HG02970 (cell line): ENCODE data around the gene CRELD1.

Source experiments
- ATAC-seq: cut with Tn5 transposase; IDR thresholded peaks from one replicate; pipeline ENCODE4 v1.9.1; 2021; ENCODE audit warnings: mild to moderate bottlenecking, moderate library complexity, moderate number of reproducible peaks; ENCODE audit not compliant: unreplicated experiment, low FRiP score

CRELD1 gene

DNA sequence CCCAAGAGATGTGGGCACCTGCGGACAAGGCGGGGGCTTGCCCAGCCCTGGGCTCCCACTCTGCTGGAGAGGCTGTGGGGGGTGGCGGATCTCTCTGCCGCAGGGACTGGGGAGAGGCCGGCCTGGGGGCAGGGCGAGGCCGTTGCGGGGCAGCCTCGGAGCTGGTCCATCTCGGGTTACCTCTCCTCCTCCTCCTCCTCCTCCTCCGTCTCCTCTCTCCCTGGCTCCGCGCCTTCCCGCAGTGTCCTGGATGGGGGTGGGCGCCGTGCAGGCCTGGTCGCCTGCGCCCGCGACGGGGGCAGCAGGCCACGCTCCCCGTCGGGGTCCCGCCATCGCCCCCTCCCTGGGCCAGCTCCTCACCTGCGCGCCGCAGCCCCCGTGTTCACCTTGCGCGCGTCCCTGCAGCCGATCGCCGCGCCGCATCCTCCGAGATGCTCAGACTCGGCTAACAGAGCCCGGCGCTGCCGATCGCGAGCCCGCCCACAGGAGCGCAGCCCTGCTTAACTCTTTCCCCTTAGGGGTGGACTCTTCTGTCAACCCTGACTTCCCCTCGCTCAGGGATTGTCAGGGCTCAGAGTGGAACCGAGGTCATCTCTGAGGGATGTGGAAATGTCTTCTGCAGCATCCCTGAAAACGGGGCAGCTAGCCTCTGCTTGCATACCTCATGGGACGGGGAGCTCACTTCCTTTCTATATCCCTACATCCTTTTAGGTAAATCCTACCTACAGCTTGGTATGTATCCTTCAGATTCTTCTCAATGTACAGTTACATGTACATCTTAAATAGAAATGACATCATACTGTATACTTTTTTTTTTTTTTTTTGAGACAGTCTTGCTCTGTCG lies 18.6 kb downstream of the CRELD1 start, which contains the start of gene PRRT3:
Gene PRRT3 (minus strand): TSS at position 447 of the 844 bp plus-strand sequence. CDS start 2,293 bp downstream, outside the sequence.
- ATAC-seq, result no peak

DNA sequence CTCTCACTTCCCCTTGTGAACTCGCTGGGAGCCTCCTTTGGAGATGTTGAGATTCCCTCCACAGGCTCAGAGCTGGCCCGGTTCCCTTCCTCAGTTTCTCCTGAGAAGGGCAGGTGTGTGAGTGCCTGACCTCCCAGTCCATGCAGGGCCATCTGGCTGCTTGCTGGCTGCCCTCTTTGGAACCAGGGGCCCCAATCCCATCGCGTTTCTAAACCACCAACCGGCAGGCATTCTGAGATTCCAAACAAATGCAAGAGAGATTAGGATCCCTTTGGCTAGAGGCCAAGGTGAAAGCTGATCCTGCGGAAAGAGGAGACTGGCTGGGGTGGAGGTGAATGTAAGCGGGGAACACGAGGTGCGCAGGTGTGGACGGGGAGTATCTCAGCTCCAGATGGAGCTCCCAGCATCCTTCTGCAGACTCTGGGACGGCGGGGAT lies 21.5 kb downstream of the CRELD1 start:
- ATAC-seq, result no peak

DNA sequence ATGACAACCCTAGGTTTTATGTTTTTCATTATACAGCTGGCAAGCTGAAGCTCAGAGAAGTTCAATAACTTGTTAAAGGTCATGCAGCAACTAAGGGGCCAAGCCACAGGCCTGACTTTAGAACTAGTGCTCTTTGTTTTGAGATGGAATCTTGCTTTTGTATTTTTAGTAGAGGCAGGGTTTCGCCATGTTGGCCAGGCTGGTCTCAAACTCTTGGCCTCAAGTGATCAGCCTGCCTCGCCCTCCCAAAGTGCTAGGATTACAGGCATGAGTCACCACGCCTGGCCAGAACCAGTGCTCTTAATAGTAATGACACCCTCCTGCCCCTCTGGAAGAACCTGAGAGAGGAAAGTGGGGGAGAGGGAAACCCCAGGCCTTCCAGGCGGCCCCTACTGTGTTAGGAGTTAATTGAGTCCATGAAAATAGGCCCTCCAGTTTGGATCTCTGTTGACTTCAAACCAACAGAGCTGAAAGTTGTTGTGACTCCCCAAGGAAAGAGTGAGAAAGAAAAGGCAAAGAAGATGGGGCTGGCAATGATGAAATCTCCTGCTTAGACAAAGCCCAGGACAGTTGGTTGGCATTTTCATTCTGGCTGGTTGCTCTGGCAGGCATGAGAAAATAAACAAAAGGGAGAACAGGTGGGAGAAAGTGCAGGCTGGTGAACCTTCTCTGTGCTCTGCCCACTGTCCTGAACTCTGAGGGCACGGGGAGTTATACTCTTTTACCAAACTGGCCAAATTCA lies 22.1 kb downstream of the CRELD1 start:
- ATAC-seq, result no peak

DNA sequence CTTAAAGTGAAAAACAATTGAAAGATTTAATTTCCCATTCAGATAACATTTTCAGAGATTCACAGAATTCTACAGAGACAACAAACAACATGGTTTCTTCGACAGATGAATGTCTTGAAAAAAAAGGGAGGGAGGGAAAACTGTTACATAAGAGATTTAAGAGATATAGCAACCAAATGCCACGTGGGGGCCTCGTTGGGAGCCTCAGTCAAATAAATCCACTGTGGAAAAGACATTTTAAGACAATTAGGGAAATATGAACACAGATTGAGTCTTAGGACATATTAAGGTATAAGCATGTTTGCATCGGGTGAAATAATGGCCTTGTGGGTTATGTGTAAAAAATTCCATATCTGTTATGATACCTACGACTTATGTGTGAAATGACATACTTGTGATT lies 23.6 kb downstream of the CRELD1 start:
- no peak for ATAC-seq

DNA sequence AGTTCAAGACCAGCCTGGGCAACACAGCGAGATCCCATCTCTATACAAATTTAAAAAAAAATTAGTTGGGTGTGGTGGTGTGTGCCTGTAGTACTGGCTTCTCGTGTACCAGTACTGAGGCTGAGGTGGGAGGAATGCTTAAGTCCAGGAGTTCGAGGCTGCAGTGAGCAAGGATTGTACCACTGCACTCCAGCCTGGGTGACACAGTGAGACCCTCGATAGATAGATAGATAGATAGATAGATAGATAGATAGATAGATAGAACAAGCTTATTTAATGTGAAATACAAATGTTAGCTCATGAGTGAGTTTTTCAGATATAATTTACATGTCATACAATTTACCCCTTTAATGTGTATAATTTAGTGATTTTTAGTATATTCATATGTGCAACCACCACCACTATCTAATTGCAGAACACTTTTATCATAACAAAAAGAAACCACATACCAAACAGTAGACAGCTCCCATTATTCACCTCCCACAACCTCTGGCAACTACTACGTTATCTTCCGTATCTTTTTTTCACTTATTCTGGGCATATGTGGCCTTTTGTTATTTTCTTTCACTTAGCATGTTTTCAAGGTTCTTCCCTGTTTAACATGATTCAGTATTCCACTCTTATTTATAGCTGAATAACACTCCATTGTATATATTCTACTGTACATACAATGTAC lies 31.7 kb downstream of the CRELD1 start:
- ATAC-seq, result no peak

DNA sequence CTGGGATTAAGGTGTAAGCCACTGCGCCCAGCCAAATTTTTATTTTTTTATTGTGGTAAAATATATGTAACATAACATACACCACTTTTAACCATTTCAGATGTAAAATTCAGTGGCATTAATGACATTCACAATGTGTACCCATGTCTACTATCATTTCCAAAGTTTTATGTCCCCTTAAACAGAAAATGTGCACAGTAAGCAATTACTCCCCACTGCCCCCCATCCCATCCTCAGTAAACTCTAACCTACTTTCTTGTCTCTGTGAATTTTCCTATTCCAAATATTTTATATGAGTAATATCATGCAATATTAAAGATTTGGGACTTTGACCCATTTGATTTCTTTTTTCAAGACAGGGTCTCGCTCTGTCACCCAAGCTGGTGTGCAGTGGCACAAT lies 33.2 kb downstream of the CRELD1 start:
- ATAC-seq, result no peak

DNA sequence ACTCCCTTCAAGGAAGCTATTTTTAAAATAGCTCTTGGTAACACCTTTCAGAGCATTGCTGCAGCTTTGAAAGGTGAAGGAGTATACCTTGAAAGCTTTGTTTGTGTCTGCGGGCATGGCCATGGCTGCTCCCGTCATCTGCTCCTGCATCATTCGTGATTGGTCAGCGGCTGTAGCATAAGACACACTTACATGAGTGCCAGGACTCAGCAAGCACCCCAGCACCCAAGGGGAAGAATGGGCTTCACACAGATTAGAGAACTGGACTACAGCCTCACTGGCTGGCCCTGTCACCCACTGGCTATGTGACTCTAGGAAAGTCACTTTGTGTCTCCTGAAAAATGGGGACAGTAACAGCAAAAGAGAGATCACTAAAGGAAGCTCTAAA lies 36.0 kb downstream of the CRELD1 start:
- no peak for ATAC-seq

DNA sequence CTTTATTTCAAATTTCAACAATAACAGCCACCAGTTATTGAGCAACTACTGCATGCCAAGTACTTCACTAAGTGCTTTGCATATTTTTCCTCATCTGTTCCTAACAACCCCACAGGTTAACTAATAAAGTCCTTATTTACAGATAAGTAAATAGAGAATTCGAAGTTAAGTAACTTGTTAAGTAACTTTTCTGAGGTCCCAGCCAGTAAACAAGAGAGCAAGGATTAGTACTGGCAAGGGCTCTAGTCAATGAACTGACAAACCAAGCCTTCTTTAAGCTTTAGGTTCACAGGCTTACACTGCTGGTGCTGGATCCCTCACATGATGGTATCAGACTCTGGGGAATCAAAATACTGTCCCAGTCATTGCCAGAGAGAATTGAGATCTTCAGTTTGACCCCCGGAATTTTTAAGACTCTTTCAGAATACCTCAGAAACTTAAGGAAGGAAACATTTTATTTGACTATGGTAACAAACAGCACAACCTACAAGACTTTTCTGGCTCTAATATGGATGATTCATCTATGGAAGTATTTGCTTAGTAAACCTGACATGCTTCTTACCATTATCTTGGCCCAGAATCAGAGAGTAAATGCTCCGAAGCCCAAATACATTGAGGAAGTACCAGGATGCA lies 36.5 kb downstream of the CRELD1 start:
- ATAC-seq, result no peak

DNA sequence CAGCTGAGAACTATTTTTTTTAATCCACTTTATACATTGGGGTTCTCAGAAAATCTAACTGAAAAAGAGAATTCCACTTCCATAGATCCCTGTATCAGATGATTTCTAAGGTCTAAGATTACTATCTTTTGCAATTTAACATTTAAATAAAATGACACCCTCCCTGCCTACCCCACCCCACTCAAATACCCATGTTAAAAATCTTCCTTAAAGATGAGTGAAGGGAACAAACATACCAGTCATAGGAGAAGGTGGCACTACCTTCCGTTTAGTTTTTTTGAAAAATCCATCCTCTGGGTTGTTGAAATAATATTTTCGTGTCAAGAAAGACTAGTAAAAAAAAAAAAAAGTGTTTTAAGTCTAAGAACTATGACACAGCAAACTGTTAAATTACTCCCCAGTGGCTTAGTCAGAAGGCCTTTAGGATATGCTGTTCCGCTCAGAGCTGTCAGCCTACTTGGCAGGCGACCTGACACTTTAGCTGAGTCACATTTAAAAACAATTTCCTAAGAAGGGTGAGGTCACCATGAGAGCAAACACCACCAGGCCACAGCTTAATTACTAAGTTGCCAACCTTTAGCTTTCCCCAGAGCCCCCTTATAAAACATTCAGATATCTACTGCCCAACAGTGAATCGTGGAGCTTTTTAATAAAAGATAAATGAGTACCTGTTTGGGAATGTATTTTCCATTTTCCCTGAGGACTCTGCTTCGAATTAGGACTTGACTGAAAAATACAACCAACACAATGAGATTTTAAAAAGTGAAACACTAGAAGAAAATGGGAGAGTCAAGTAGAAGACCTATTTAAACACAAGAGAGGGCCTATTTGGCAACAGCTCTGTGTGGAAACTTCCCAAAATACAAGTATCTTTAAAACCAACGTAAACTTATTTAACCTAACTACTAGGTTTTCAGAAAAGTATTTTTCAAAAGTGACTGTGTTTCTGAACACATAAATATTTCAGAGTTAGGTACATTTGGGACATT lies 43.4 kb downstream of the CRELD1 start:
- ATAC-seq, result no peak

DNA sequence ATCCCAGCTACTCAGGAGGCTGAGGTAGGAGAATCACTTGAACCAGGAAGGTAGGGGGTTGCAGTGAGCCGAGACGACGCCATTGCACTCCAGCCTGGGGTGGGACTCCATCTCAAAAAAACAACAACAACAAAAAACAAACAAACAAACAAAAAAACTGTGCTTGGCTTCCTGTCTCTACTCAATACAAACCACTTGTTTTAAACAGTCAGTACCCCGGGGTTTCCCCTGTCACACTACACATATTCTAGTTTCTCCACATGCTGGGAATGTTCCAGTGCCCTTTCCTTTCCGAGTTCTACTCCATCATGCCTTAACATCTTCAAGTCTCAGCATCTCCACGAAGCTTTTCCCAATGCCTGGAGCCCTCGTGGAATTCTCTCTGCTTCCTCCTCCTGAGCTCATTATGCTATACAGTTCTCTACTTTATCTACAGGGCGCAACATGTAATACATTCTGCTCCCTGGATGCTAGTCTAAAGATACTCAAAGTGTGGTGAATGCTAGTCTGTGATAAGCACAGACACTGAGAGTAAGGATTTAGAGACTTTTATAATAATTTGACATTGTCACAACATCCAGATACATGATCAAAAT lies 45.2 kb downstream of the CRELD1 start:
- ATAC-seq, result no peak

DNA sequence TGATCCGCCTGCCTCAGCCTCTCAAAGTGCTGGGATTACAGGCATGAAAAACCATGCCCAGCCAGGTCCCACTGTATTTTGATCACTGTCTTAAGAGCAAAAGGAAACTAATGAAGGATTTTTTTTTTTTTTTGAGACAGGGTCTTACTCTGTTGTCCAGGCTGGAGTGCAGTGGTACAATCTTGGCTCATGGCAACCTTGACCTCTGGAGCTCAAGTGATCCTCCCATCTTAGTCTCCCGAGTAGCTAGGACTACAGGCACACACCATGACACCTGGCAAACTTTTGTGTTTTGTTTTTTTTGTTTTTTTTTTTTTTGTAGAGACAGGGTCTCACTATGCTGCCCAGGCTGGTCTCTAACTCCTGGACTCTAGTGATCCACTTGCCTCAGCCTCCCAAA lies 46.6 kb downstream of the CRELD1 start:
- ATAC-seq, result no peak

DNA sequence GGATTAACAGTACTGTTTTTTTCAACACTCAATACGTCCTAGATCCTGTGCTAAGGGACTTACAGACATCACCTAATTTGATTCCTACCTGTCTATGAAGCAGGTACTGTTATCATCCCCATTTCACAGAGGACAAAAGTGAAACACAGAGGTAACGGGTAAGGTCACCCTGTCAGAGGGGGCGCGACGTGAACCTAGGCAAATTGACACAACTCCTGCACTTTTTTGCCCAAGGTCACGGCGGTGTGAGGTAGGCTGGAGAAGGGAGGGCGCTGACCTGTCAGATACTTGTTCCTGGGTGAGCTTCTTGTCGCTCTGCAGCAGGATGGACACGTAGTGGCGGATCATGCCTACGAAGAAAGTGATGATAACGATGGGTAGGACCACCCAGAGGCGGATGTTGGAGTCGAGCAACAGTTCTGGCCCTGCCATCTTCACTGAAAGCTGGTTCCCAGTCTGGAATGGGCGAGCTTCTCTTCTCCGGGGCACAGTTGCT lies 52.6 kb downstream of the CRELD1 start:
- ATAC-seq, result peak; percentile 19

DNA sequence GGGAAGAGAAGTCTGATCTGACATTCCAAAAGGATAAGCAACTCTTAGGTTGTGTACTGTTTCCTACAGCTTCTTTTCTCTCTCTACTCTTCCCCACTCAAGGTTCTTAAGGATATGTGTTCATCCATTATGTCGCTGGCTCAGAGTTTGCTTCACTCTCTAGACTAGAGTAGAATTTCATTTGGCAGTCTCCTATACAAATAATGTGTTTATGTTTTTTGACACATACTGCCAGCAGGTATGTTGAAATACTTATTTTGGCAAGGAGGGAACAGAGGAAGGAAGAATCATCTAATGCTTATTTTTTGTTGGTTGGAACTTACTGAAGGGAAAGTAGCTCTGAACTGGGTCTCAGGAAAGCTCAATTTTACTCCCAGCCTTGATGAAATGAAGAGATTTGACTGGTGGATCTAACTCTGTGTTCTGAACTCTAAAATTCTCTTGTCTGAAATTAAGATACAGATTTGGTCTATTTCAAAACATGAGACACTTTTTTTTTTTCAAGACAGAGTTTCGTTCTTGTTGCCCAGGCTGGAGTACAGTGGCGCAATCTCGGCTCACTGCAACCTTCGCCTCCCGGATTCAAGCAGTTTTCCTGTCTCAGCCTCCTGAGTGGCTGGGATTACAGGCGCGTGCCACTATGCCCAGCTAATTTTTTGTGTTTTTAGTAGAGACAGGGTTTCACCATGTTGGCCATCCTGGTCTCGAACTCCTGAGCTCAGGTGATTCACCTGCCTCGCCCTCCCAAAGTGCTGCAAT lies 60.6 kb downstream of the CRELD1 start:
- ATAC-seq, result no peak
